ENCODE data around the gene TRAPPC8.
A peak's percentile ranks its signal among the peaks of the same experiment; 100 is the strongest.
"Not testable (repeated sequence)": the region's sequence is repeated elsewhere in the genome, so short reads cannot be mapped to it uniquely, and the experiment has no call there.

TRAPPC8 gene

GRCh38 chr18:31830686-31831085 lies 112.2 kb downstream of the TRAPPC8 start:
- no peak overlapping the region for H3K4me3 ChIP-seq (replicated peaks; ENCODE audit: low read depth, low read length)
- no peak for DNase-seq (ENCODE audit: low read depth)
- TF ChIP-seq, protein P1, sequence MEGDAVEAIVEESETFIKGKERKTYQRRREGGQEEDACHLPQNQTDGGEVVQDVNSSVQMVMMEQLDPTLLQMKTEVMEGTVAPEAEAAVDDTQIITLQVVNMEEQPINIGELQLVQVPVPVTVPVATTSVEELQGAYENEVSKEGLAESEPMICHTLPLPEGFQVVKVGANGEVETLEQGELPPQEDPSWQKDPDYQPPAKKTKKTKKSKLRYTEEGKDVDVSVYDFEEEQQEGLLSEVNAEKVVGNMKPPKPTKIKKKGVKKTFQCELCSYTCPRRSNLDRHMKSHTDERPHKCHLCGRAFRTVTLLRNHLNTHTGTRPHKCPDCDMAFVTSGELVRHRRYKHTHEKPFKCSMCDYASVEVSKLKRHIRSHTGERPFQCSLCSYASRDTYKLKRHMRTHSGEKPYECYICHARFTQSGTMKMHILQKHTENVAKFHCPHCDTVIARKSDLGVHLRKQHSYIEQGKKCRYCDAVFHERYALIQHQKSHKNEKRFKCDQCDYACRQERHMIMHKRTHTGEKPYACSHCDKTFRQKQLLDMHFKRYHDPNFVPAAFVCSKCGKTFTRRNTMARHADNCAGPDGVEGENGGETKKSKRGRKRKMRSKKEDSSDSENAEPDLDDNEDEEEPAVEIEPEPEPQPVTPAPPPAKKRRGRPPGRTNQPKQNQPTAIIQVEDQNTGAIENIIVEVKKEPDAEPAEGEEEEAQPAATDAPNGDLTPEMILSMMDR (IDR thresholded peaks at IDR 0.05; ENCODE audit: low read length, missing control alignments), result no peak

DNA sequence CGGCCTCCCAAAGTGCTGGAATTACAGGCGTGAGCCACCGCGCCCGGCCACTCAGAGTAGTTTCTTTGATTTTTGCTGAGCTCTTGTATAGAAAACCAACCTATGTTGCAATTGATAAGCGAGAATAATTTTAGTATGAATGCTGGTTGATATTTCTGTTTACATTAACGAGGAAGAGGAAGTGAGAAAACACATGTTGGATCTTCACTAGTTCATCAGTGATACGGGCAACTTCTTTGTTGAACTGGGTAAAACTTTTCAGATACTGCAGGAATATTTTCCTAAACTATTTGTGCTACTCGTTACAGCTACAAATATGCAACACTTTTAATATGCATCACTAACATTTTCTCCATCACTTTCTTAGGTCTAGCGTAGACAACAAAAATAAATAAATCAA lies 114.3 kb downstream of the TRAPPC8 start:
- TF ChIP-seq, protein P1 (IDR thresholded peaks at IDR 0.05; ENCODE audit: low read length, missing control alignments), result no peak
- no peak overlapping the region for H3K4me3 ChIP-seq (replicated peaks; ENCODE audit: low read depth, low read length)
- DNase-seq (ENCODE audit: low read depth), result no peak

DNA sequence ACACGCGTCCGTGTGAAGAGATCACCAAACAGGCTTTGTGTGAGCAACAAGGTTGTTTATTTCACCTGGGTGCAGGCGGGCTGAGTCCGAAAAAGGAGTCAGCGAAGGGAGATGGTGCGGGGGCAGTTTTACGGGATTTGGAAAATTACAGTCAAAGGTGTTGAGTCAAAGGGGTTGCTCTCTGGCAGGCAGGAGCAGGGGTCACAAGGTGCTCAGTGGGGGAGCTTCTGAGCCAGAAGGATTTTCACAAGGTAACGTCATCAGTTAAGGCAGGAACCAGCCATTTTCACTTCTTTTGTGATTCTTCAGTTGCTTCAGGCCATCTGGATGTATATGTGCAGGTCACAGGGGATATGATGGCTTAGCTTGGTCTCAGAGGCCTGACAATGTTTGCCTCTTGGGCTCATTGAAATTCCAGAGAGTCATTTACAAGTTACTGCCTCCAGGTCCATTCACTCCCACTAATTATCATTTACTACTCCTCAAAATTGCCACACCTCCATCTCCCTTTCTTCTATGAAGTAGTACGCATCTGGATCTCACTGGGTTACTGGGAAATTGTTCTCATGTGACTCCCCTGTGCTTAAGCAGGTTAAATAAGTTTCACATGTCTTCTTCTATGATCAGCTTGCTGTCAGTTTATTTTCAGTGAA lies 116.1 kb downstream of the TRAPPC8 start:
- H3K4me3 ChIP-seq (replicated peaks; ENCODE audit: low read depth, low read length); DNase-seq (ENCODE audit: low read depth): not testable (repeated sequence)

DNA sequence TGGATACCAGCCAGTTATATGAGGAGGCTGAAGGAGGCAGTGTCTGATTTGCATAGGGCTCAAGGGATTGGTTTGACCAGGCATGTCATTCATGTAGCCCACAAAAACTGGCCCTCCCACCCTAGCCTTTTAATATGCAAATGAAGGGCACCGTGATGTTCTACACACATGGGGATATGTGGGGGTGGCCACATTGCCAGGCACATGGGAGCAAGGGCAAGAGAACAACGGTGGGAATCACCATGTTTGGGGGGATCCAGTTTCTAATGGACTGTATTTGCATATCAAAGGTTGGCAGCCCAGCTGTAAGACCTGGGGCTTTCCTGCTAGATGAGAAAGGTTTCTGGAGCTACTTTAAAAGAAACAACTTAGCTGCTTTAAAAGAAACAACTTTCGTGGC lies 117.2 kb downstream of the TRAPPC8 start:
- TF ChIP-seq, protein P1 (IDR thresholded peaks at IDR 0.05; ENCODE audit: low read length, missing control alignments), result no peak
- no peak overlapping the region for H3K4me3 ChIP-seq (replicated peaks; ENCODE audit: low read depth, low read length)
- DNase-seq (ENCODE audit: low read depth), result no peak

DNA sequence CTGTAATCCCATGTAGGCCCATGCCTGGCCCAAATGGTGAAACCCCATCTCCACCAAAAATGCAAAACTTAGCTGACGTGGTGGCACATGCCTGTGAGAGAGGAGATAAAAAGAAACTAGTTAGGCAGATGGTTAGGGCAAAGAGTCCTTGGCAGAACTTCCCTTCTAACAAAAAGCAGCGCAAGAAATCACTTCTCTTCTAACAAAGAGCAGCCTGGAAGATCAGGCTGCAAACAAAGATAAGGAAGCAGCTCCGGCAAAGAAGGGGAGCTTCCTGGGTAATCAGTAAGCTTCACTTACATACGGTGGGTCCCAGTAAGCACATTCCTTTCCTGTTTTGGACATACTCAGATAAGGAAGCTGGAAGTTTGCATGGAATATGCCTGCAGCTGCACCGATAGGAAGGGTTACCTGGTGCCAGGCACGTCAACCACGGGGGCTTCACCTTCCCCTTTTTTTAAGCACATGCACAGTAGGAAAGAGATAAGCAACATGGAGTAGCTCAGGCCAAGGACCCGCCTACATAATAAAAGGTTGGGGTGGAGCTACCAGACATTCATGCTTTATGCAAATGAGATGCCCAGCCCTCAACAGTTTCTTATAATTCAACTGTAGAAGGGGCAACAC lies 121.3 kb downstream of the TRAPPC8 start:
- peak; percentile 3 for DNase-seq (ENCODE audit: low read depth)
- TF ChIP-seq, protein P1 (IDR thresholded peaks at IDR 0.05; ENCODE audit: low read length, missing control alignments), result no peak
- no peak overlapping the region for H3K4me3 ChIP-seq (replicated peaks; ENCODE audit: low read depth, low read length)

DNA sequence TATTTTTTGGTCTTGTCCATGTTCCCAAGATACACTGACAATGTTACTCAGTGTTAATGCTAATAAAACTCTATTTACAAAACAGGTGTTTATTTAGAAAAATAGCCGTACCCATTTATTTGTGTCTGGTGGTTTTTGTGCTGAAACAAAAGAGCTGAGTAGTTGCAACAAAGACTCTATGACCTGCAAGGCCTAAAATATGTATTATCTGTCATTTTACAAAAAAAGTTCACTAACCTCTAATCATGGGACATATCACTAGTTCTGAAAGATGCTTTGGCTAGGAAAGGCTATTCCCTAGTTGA lies 123.1 kb downstream of the TRAPPC8 start:
- TF ChIP-seq, protein P1 (IDR thresholded peaks at IDR 0.05; ENCODE audit: low read length, missing control alignments), result no peak
- no peak for DNase-seq (ENCODE audit: low read depth)

DNA sequence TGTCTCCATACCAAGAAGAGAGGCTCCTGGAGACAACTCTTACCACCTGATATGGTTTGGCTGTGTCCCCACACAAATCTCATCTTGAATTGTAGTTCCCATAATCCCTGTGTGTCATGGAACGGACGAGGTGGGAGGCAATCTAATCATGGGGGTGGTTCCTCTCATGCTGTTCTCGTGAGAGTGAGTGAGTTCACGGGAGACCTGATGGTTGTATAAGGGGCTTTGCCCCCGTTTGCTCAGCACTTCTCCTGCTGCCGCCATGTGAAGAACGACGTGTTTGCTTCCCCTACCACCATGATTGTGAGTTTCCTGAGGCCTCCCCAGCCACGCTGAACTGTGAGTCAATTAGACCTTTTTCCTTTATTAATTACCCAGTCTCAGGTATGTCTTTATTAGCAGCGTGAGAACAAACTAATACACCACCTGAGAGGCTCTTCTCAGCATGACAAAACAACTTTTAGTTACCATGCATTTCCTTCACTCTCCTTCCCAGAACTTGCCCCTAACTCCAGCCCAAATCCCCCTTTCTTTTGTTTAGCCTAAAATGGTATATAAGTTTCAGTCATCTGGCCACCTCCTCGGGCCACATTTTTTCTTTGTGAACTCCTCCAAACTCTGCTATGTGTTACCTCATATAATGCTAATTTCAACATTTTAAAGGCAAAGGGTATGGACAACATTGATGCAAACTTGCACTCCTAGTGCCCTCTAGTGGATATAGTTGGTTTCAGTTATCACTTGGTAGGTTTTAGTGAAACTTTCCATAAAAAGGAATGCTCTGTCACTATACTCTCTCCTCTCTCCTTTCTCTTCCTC lies 123.6 kb downstream of the TRAPPC8 start:
- TF ChIP-seq, protein P1 (IDR thresholded peaks at IDR 0.05; ENCODE audit: low read length, missing control alignments), result peak; percentile 77

More for the DNA sequence above, 123.1 kb downstream of the TRAPPC8 start:
- H3K4me3 ChIP-seq (replicated peaks; ENCODE audit: low read depth, low read length), result no peak overlapping the region

More for the DNA sequence above, 123.6 kb downstream of the TRAPPC8 start:
- DNase-seq (ENCODE audit: low read depth), result peak; percentile 79
- no peak overlapping the region for H3K4me3 ChIP-seq (replicated peaks; ENCODE audit: low read depth, low read length)

Measured in fibroblast of pulmonary artery (primary cell).